ENCODE measurements around the gene IFI44.

IFI44 gene

DNA sequence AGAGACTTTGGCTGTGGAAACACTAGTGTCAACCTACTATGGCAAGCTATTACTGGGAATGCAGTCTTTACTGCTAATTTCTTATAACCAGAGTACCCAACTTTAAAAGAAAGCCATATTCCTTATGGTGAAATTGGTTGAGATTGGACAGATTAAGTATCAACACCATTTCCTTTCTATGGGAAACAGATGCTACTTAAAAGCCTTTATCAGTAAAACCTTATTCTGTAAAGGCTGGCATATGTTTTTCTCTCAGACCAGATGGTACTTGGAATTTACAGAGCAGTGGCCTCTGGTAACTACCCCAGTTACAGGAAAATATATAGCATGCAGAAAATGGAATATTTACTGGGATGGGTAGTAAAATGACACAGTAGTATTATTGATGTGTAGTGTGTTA is 18.8 kb downstream of the IFI44 start:
- H3K9ac ChIP-seq (ENCODE audit: low read depth, low read length): no peak overlapping the region
- no peaks in the 10 kb centered on the region for H3K9me3 ChIP-seq (ENCODE audit: control insufficient read depth, insufficient read depth, low read length)
- no peaks in the 10 kb centered on the region for H3K36me3 ChIP-seq (ENCODE audit: insufficient read depth, low read length)
- H3K4me1 ChIP-seq (ENCODE audit: insufficient read depth, low read length): no peaks in the 10 kb centered on the region

DNA sequence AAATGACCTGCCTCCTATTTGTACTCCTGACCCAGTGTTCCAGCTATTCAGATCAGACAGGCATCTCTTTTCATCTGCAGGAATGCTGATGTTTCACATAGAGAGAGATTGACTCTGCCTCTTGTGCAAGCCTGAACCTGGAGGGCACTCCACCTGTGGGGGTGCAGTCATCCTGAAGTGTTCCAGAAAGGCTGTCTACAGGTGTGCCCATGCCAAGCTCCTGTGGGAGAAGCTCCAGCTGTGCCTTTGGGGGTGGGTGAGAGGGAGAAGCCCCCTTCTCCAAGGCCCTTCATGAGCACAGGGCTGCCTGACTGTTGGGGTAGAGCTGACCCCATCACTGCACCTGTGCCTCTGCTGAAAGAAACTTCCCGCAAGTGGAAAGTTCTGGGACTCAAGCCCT is 22.8 kb downstream of the IFI44 start:
- H3K9me3 ChIP-seq (ENCODE audit: control insufficient read depth, insufficient read depth, low read length): no peaks in the 10 kb centered on the region
- no peaks in the 10 kb centered on the region for H3K4me1 ChIP-seq (ENCODE audit: insufficient read depth, low read length)
- H3K36me3 ChIP-seq (ENCODE audit: insufficient read depth, low read length): no peaks in the 10 kb centered on the region
- H3K9ac ChIP-seq (ENCODE audit: low read depth, low read length): no peak overlapping the region

GRCh38 chr1:78673120-78673519 is 23.5 kb downstream of the IFI44 start:
- Histone ChIP-seq H3K9ac (ENCODE audit: low read depth, low read length) (no peak overlapping the region), H3K4me1 (ENCODE audit: insufficient read depth, low read length) (no peaks in the 10 kb centered on the region), H3K9me3 (ENCODE audit: control insufficient read depth, insufficient read depth, low read length) (no peaks in the 10 kb centered on the region), H3K36me3 (ENCODE audit: insufficient read depth, low read length) (no peaks in the 10 kb centered on the region)

- no peak overlapping the region for H3K9ac ChIP-seq (ENCODE audit: low read depth, low read length)
- H3K4me1 ChIP-seq (ENCODE audit: insufficient read depth, low read length): no peaks in the 10 kb centered on the region
- no peaks in the 10 kb centered on the region for H3K9me3 ChIP-seq (ENCODE audit: control insufficient read depth, insufficient read depth, low read length)
- H3K36me3 ChIP-seq (ENCODE audit: insufficient read depth, low read length): no peaks in the 10 kb centered on the region
Observed at GRCh38 chr1:78676347-78676982, 26.8 kb downstream of the IFI44 start.

DNA sequence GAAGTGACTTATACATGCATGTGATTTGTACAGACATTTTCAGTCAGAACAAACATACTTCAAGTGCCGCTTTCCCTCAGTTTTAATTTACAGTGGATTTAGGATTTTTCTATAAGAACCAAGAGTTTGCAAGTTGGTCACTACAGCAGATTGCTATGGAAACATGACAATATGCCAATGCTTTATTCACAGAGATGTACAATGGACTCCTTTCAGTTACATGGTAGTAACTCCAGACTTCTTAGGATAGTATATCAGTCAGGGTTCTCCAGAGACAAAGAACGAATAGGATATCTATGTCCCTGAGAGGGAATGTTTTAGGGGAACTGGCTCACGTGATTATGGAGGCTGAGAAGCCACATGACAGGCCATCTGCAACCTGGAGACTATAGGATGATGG is 27.4 kb downstream of the IFI44 start:
- no peaks in the 10 kb centered on the region for H3K4me1 ChIP-seq (ENCODE audit: insufficient read depth, low read length)
- H3K9me3 ChIP-seq (ENCODE audit: control insufficient read depth, insufficient read depth, low read length): no peaks in the 10 kb centered on the region
- no peak overlapping the region for H3K9ac ChIP-seq (ENCODE audit: low read depth, low read length)
- H3K36me3 ChIP-seq (ENCODE audit: insufficient read depth, low read length): no peaks in the 10 kb centered on the region

DNA sequence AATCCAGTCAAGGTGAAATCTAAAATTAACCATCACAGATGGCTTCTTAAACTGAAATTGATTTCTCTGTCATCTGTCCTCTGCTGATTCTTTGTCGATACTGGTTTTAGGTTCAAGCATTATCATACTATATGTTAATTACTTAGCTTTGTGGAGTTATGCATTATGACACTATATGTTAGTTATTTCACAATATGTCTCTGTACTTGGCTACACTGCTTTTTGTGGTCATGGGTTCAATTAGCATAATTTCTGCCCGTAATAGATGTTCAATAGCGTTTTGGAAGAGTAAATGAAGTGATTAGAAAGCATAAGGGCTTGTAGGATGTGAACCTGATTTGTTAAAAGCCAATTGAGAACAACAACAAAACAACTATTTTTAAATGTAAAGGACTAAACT is 28.2 kb downstream of the IFI44 start:
- Histone ChIP-seq H3K4me1 (ENCODE audit: insufficient read depth, low read length) (no peaks in the 10 kb centered on the region), H3K9ac (ENCODE audit: low read depth, low read length) (no peak overlapping the region), H3K9me3 (ENCODE audit: control insufficient read depth, insufficient read depth, low read length) (no peaks in the 10 kb centered on the region), H3K36me3 (ENCODE audit: insufficient read depth, low read length) (no peaks in the 10 kb centered on the region)

- Histone ChIP-seq H3K4me1 (ENCODE audit: insufficient read depth, low read length) (no peaks in the 10 kb centered on the region), H3K9ac (ENCODE audit: low read depth, low read length) (no peak overlapping the region), H3K36me3 (ENCODE audit: insufficient read depth, low read length) (no peaks in the 10 kb centered on the region), H3K9me3 (ENCODE audit: control insufficient read depth, insufficient read depth, low read length) (no peaks in the 10 kb centered on the region)
Observed at GRCh38 chr1:78678324-78678723, 28.7 kb downstream of the IFI44 start.

DNA sequence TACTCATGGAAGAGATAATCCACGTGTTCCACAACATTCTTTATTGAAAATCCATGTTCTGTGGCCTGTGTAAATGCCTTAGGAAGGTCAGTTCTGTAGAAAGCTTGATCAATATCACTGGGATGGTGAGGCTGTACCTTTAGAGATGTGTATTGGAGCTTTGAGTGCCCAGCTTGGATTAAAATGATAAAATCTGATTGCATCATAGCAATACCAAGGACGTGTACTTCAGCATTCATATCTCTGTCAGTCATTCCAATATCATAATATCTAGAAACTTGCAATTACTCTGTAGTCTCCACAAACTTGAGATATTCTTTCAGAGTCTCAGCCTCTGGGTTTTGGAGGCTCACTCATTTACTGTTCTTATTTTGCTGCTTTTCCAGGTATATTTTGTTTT is 31.6 kb downstream of the IFI44 start:
- H3K36me3 ChIP-seq (ENCODE audit: insufficient read depth, low read length): no peaks in the 10 kb centered on the region
- no peaks in the 10 kb centered on the region for H3K4me1 ChIP-seq (ENCODE audit: insufficient read depth, low read length)
- H3K9ac ChIP-seq (ENCODE audit: low read depth, low read length): no peak overlapping the region
- no peaks in the 10 kb centered on the region for H3K9me3 ChIP-seq (ENCODE audit: control insufficient read depth, insufficient read depth, low read length)

GRCh38 chr1:78682496-78682895 is 32.9 kb downstream of the IFI44 start:
- no peaks in the 10 kb centered on the region for H3K4me1 ChIP-seq (ENCODE audit: insufficient read depth, low read length)
- no peaks in the 10 kb centered on the region for H3K9me3 ChIP-seq (ENCODE audit: control insufficient read depth, insufficient read depth, low read length)
- H3K36me3 ChIP-seq (ENCODE audit: insufficient read depth, low read length): no peaks in the 10 kb centered on the region
- H3K9ac ChIP-seq (ENCODE audit: low read depth, low read length): no peak overlapping the region

DNA sequence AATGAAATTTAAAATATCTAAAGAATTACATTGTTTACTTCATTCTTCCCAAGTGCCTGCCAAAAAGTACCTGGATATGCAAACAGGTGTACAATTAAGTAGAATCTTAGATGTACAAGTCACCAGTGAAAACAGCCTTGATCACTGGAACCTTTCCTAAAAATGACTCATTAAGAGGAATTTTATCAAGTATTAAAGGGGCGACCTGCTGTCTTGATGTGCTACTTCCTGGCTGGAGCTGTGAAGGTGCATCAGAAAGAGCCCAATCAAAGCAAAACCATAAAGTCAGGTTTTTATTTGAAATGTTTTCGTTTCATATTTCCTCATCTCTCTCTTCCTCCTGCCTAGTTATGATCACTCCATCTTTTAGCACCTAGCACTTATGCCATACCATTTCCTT is 33.4 kb downstream of the IFI44 start:
- no peaks in the 10 kb centered on the region for H3K36me3 ChIP-seq (ENCODE audit: insufficient read depth, low read length)
- H3K9me3 ChIP-seq (ENCODE audit: control insufficient read depth, insufficient read depth, low read length): no peaks in the 10 kb centered on the region
- H3K9ac ChIP-seq (ENCODE audit: low read depth, low read length): no peak overlapping the region
- H3K4me1 ChIP-seq (ENCODE audit: insufficient read depth, low read length): no peaks in the 10 kb centered on the region

DNA sequence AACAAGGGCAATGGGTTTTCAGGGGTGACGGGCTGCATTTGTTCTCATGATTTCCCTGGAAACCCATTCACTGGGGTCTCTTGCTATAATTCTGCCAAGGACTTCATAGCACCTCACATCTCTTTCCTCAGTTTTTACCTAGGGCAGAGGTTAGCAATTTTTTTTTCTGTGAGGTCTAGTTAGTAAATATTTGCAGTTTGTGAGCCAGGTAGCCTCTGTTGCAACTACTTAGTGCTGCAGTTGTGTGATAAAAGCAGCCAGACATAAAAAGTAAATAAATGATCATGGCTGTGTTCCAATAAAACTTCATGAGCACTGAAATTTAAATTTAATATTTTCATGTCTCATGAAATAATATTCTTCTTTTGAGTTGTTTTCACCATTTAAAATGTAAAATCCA is 37.7 kb downstream of the IFI44 start:
- H3K4me1 ChIP-seq (ENCODE audit: insufficient read depth, low read length): no peaks in the 10 kb centered on the region
- no peaks in the 10 kb centered on the region for H3K9me3 ChIP-seq (ENCODE audit: control insufficient read depth, insufficient read depth, low read length)

GRCh38 chr1:78687914-78688313 is 38.3 kb downstream of the IFI44 start:
- no peaks in the 10 kb centered on the region for H3K36me3 ChIP-seq (ENCODE audit: insufficient read depth, low read length)
- no peak overlapping the region for H3K9ac ChIP-seq (ENCODE audit: low read depth, low read length)
- no peaks in the 10 kb centered on the region for H3K4me1 ChIP-seq (ENCODE audit: insufficient read depth, low read length)
- H3K9me3 ChIP-seq (ENCODE audit: control insufficient read depth, insufficient read depth, low read length): no peaks in the 10 kb centered on the region

More for the DNA sequence above, 37.7 kb downstream of the IFI44 start:
- Histone ChIP-seq H3K36me3 (ENCODE audit: insufficient read depth, low read length) (no peaks in the 10 kb centered on the region), H3K9ac (ENCODE audit: low read depth, low read length) (no peak overlapping the region)

GRCh38 chr1:78688697-78689096 is 39.1 kb downstream of the IFI44 start:
- no peaks in the 10 kb centered on the region for H3K36me3 ChIP-seq (ENCODE audit: insufficient read depth, low read length)
- no peaks in the 10 kb centered on the region for H3K9me3 ChIP-seq (ENCODE audit: control insufficient read depth, insufficient read depth, low read length)
- H3K4me1 ChIP-seq (ENCODE audit: insufficient read depth, low read length): no peaks in the 10 kb centered on the region
- H3K9ac ChIP-seq (ENCODE audit: low read depth, low read length): no peak overlapping the region

DNA sequence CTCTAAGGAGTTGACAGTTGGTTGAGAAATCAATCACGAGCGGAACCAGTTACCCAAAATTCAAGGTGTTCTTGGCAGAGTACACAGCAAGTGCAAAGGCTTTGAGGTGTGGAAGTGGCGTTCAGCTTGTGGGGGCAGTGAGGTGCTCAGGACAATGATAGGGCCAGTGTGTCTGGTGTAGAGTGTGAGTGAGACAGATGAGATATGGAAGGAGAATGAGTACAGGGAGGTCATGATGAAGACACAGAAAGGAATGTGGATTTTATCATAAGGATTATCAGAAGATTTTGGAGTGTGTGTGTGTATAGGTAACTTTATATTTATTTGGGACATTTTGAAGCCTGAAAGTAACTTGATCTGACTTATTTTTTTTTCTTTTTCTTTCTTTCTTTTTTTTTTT is 40.9 kb downstream of the IFI44 start:
- no peaks in the 10 kb centered on the region for H3K4me1 ChIP-seq (ENCODE audit: insufficient read depth, low read length)
- no peak overlapping the region for H3K9ac ChIP-seq (ENCODE audit: low read depth, low read length)
- H3K36me3 ChIP-seq (ENCODE audit: insufficient read depth, low read length): no peaks in the 10 kb centered on the region
- H3K9me3 ChIP-seq (ENCODE audit: control insufficient read depth, insufficient read depth, low read length): no peaks in the 10 kb centered on the region

GRCh38 chr1:78691995-78692747 is 42.5 kb downstream of the IFI44 start:
- Histone ChIP-seq H3K4me1 (ENCODE audit: insufficient read depth, low read length) (no peaks in the 10 kb centered on the region), H3K36me3 (ENCODE audit: insufficient read depth, low read length) (no peaks in the 10 kb centered on the region), H3K9me3 (ENCODE audit: control insufficient read depth, insufficient read depth, low read length) (no peaks in the 10 kb centered on the region), H3K9ac (ENCODE audit: low read depth, low read length) (no peak overlapping the region)

All from ES-I3 (cell line).